Karpas-422 (cell line): ENCODE measurements around the gene TECR. TPM values are rescaled to one million over a fixed set of nuclear protein-coding genes. Genes with fewer than 3 reads are reported as not detected.
A peak's percentile ranks its signal among the peaks of the same experiment; 100 is the strongest.
"Not testable (repeated sequence)": the region's sequence is repeated elsewhere in the genome, so short reads cannot be mapped to it uniquely, and the experiment has no call there.

Source experiments
- DNase-seq: peaks from one replicate; pipeline ENCODE4 v3.0.0-alpha.2; 2015
- H2AFZ ChIP-seq: fragments of 200-600 bp; sonication (generic); 2 replicates; pipeline ENCODE4 v1.6.1; 2014; ENCODE audit warnings: antibody characterized with exemption, low read length, mixed read lengths
- H3K27ac ChIP-seq: fragments of 200-600 bp; sonication (generic); 2 replicates; pipeline ENCODE4 v1.5.1; 2014; ENCODE audit warnings: mild to moderate bottlenecking, low read length, moderate library complexity
- H3K27me3 ChIP-seq: fragments of 200-600 bp; sonication (generic); 2 replicates; pipeline ENCODE4 v1.6.1; 2014; ENCODE audit warnings: low read length, mixed read lengths
- H3K36me3 ChIP-seq: fragments of 200-600 bp; sonication (generic); 2 replicates; pipeline ENCODE4 v1.6.1; 2014; ENCODE audit warnings: low read length, mixed read lengths; ENCODE audit not compliant: insufficient read depth
- H3K4me1 ChIP-seq: fragments of 200-600 bp; sonication (generic); 2 replicates; pipeline ENCODE4 v1.6.1; 2014; ENCODE audit warnings: mild to moderate bottlenecking, low read length, mixed read lengths
- H3K4me2 ChIP-seq: fragments of 200-600 bp; sonication (generic); 2 replicates; pipeline ENCODE4 v1.6.1; 2014; ENCODE audit warnings: low read length, low read depth, mild to moderate bottlenecking; ENCODE audit not compliant: poor library complexity, severe bottlenecking
- H3K4me3 ChIP-seq: fragments of 200-600 bp; sonication (generic); 2 replicates; pipeline ENCODE4 v1.5.1; 2014; ENCODE audit warnings: mild to moderate bottlenecking, antibody characterized with exemption, low read length, mixed read lengths
- H3K79me2 ChIP-seq: fragments of 200-600 bp; sonication (generic); 2 replicates; pipeline ENCODE4 v1.6.1; 2014; ENCODE audit warnings: mild to moderate bottlenecking, low read length, mixed read lengths
- H3K9ac ChIP-seq: fragments of 200-600 bp; sonication (generic); 2 replicates; pipeline ENCODE4 v1.6.0; 2014; ENCODE audit warnings: low read length
- H3K9me2 ChIP-seq: fragments of 200-600 bp; sonication (generic), shearing (Covaris generic); replicated peaks from 2 replicates; pipeline ENCODE4 v1.6.0; 2014; ENCODE audit warnings: mild to moderate bottlenecking, low read length, moderate library complexity; ENCODE audit not compliant: insufficient read depth
- H3K9me3 ChIP-seq: fragments of 300-700, 200-600 bp; sonication (generic); 2 replicates; pipeline ENCODE4 v1.6.1; 2014; ENCODE audit warnings: low read length, mixed read lengths
- H4K20me1 ChIP-seq: fragments of 200-600 bp; sonication (generic); 2 replicates; pipeline ENCODE4 v1.6.1; 2014; ENCODE audit warnings: mild to moderate bottlenecking, antibody characterized with exemption, low read length, low read depth; ENCODE audit not compliant: insufficient read depth
- total RNA-seq: library from RNA; depleted of rRNA; stranded (reverse); fragments of >200 nt; shearing (Covaris generic); gene quantifications from 2 replicates; pipeline ENCODE4 v1.2.3, GENCODE V29; 2014; ENCODE audit warnings: low replicate concordance

Gene TECR
- total RNA-seq, 1 experiment from 2014 or later, result 81.4 TPM

DNA sequence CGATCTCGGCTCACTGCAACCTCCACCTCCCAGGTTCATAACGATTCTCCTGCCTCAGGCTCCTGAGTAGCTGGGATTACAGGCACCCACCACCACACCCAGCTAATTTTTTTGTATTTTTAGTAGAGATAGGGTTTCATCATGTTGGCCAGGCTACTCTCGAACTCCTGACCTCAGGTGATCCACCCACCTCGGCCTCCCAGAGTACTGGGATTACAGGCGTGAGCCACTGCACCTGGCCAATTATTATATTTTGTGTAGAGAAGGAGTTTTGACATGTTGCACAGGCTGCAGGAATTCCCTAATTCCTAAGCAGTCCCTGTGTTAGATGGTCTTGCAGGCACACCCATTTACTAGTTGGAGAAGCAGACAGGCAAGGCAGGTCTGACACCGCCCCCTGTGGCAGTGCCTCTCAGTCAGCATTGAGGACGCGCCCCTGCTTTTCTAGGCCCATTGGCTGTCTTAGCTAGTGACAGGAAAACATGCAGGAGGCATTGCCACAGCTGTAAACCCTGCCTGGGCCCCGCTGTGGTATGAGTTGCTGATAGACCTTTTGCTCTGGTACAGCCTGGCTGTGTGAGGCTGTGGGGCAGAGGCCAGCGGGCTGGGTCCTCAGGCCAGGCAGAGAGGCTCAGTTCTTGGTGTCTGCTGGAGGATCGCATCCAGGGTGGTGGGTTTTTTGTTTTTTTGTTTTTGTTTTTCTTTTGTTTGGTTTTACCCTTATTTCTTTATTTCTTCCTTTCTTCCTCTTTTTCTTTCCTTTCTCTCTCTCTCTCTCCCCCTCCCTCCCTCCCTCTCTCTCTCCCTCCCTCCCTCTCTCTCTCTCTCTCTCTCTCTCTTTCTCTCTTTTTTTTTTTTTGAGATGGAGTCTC, 22.0 kb downstream of the TECR start:
- not testable (repeated sequence) for H3K36me3 ChIP-seq, H3K9me2 ChIP-seq, H2AFZ ChIP-seq, H3K27ac ChIP-seq, H3K9ac ChIP-seq, H3K4me3 ChIP-seq, H3K9me3 ChIP-seq, H3K27me3 ChIP-seq, H3K4me2 ChIP-seq, H4K20me1 ChIP-seq, H3K4me1 ChIP-seq
- H3K79me2 ChIP-seq, result peaks cover 31% of the 10 kb centered on the region
- peak; percentile 78 for DNase-seq

DNA sequence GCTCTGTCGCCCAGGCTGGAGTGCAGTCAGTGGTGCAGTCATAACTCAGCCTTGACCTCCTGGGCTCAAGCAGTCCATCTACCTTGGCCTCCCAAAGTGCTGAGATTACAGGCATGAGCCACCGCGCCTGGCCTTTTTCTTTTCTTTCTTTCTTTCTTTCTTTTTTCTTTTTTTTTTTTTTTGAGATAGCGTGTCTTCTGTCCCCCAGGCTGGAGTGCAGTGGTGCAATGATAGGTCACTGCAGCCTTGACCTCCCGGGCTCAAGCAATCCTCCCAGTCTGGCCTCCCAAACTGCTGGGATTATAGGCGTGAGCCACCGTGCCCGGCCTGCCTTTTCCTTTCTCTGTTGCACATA, 22.6 kb downstream of the TECR start:
- H3K4me2 ChIP-seq, H3K4me3 ChIP-seq, DNase-seq, H3K36me3 ChIP-seq, H2AFZ ChIP-seq, H3K4me1 ChIP-seq, H3K27me3 ChIP-seq, H3K9ac ChIP-seq, H3K9me2 ChIP-seq, H3K9me3 ChIP-seq, H3K27ac ChIP-seq, H4K20me1 ChIP-seq: not testable (repeated sequence)
- H3K79me2 ChIP-seq, result peaks cover 28% of the 10 kb centered on the region

DNA sequence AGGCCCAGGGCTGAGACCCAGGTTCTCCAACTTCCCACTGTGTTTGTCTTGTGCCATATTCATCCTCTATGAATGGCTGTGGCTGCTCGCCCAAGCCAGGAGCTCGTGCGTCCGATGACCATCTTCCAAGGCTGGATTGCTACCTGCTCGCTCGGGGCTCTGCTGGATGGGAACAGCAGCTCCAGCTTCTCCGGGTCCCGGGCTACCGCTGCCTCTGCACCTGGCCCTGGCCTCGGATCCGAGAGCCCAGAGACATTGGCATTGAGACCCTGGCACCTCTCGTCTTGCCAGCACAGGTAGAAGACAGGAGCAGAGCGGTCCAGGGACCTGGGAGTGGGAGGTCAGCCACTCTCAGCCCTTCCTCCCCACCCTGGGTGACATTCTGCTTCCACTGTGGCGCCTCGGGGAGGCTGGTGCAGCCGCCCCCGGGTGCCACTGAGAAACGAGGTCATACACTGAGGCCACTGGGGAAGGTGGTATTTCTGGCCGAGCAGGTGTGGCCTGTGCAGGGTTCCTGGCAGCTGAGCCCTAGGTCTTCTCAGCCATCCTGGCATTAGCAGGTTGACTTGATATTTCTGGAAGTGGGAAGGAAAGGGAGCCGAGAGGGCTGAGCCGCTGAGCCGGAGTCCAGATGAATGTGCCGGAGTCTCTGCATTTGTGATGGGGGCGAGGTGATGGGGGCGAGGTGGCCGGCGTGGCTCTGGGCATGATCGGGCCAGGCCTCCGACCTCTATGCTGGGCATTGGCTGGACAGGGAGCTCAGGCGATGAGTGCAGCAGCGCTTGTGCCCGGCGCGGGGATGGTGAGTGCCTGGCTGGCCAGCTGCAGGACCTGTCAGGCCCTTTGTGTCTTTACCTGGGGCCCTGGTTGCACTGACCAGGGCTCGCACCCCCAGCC, 23.9 kb downstream of the TECR start:
- Histone ChIP-seq H2AFZ (no peak overlapping the region), H3K4me2 (no peak overlapping the region), H3K79me2 (peaks cover 33% of the 10 kb centered on the region), H3K9me3 (no peaks in the 10 kb centered on the region), H3K9me2 (no peaks in the 10 kb centered on the region), H3K9ac (no peak overlapping the region), H3K27me3 (no peaks in the 10 kb centered on the region), H3K4me1 (peaks cover 14% of the 10 kb centered on the region), H3K4me3 (no peak overlapping the region), H3K27ac (no peak overlapping the region), H4K20me1 (no peaks in the 10 kb centered on the region), H3K36me3 (no peaks in the 10 kb centered on the region; the same call in 1 of the 2 replicates)
- no peak for DNase-seq

DNA sequence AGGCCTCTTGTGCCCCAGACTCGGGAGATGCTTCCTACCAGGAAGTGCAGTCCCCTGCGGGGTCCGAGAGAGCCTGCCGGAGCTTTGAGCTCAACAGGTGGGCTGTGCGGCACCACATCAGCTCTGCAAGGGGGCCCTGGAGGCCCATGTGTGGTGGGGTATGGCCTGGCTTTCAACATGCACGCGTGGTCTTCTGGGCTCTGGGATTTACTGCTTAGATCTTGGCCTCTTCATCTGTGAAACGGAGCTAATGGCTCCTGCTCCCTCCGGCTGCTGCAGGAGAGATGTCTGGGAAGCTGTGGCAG, 24.5 kb downstream of the TECR start:
- DNase-seq, result no peak
- no peak overlapping the region for H3K9ac ChIP-seq
- no peaks in the 10 kb centered on the region; the same call in 1 of the 2 replicates for H3K36me3 ChIP-seq
- H3K79me2 ChIP-seq, result peaks cover 34% of the 10 kb centered on the region
- no peak overlapping the region for H3K4me3 ChIP-seq
- no peaks in the 10 kb centered on the region for H3K9me3 ChIP-seq
- no peak overlapping the region for H3K4me2 ChIP-seq
- 0 out of 2 replicates have a peak, but pooled peaks cover 2% of the 10 kb centered on the region for H4K20me1 ChIP-seq
- H3K4me1 ChIP-seq, result peaks cover 20% of the 10 kb centered on the region
- H3K27ac ChIP-seq, result no peak overlapping the region
- H2AFZ ChIP-seq, result no peak overlapping the region
- no peaks in the 10 kb centered on the region for H3K27me3 ChIP-seq
- H3K9me2 ChIP-seq, result no peaks in the 10 kb centered on the region

DNA sequence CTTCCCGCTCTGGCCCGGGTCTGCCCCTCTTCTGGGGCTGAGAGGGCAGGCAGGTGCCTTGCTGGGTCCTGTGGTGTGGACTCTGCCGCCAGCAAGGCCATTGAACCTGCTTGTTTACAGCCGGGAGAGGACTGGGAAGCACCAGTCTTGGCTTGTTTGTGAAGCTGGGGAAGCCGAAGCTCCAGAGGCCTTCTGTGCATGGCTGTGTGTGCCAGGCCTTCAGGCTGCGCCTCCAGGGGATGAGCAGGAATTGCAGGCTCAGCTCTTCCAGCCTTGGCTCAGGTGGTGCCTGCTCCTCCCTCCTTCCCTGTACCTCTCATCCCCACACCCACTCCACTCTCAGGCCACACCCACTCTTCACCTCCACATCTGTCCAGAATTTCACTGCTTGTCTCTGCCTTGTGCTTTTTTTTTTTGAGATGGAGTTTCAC, 25.0 kb downstream of the TECR start:
- Histone ChIP-seq H3K9me3 (no peaks in the 10 kb centered on the region), H3K36me3 (no peaks in the 10 kb centered on the region), H2AFZ (no peak overlapping the region), H3K4me2 (no peak overlapping the region), H4K20me1 (0 out of 2 replicates have a peak, but pooled peaks cover 2% of the 10 kb centered on the region), H3K9ac (no peak overlapping the region), H3K9me2 (no peaks in the 10 kb centered on the region), H3K4me3 (no peak overlapping the region), H3K27ac (no peak overlapping the region), H3K79me2 (peaks cover 39% of the 10 kb centered on the region), H3K4me1 (peaks cover 25% of the 10 kb centered on the region), H3K27me3 (no peaks in the 10 kb centered on the region)
- DNase-seq, result no peak

DNA sequence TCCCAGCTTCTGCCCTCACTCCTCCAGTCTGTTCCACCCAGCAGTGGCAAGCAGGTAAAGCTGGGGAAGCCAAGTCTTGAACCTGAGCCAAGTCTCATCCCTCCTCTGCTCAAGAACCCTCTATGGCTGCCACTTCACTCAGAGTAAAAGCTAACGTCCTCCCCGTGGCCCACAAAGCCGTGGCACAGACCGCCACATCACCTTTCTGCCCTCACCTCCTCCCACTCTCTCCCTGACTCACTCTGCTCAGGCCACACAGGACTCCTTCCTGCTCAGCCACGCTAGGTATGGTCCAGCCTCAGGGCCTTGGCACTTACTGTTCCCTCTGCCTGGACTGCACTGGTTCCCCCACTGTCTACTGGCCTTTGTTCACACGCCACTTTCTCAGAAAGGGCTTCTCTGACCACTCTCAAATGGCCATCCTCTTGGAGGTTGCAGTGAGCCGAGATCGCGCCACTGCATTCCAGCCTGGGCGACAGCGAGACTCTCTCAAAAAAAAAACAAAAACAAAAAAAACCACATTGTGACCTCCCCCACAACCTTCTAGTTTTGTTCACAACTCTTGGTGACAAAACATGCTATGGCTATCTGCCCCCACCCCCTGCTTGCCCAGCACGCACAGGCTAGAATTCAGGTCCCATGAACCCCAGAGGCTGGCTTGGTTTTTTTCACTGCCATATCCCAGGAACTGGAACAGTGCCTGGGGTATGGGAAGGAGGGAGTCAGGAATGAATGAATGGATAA, 26.7 kb downstream of the TECR start:
- H3K9ac ChIP-seq, result peak overlapping the region; percentile 60; the same call in 1 of the 2 replicates
- H3K4me3 ChIP-seq, result no peak overlapping the region
- no peak overlapping the region for H3K27ac ChIP-seq

DNA sequence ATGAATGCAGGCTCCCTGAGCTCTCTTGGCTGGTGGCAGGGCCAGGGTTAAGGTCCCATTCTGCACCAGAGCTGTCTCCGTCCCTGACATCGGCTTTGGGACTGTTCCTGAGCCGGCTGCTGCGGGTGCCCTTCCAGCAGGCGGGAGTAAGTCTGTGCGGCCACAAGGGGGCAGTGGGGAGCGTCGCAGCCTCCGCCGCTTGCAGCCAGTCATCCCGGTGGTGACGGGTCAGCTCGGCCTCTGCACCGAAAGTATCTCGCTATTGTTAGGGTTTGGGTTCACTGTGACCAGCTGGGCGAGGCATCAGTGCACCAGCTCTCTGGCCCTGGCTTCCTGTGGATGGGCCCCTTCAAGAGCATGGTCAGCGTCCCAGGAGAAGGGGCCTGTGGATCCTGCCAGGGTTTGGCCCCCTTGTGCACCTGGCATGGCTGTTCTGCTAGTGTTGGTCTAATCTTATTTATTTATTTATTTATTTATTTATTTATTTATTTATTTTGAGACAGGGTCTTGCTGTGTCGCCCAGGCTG, 27.3 kb downstream of the TECR start:
- H3K27me3 ChIP-seq, result no peaks in the 10 kb centered on the region
- no peaks in the 10 kb centered on the region for H3K36me3 ChIP-seq
- peaks cover 54% of the 10 kb centered on the region for H3K79me2 ChIP-seq
- H3K4me1 ChIP-seq, result peaks cover 37% of the 10 kb centered on the region
- H3K4me2 ChIP-seq, result peak overlapping the region; percentile 42
- peak; percentile 92 for DNase-seq
- peak overlapping the region; percentile 60 for H3K9ac ChIP-seq
- no peaks in the 10 kb centered on the region for H3K9me3 ChIP-seq
- H3K27ac ChIP-seq, result no peak overlapping the region
- H4K20me1 ChIP-seq, result 0 out of 2 replicates have a peak, but pooled peaks cover 2% of the 10 kb centered on the region
- no peak overlapping the region for H2AFZ ChIP-seq
- H3K4me3 ChIP-seq, result no peak overlapping the region
- no peaks in the 10 kb centered on the region for H3K9me2 ChIP-seq

More for the DNA sequence above, 26.7 kb downstream of the TECR start:
- no peak overlapping the region for H2AFZ ChIP-seq
- no peaks in the 10 kb centered on the region for H3K27me3 ChIP-seq
- H3K9me2 ChIP-seq, result no peaks in the 10 kb centered on the region
- H4K20me1 ChIP-seq, result 0 out of 2 replicates have a peak, but pooled peaks cover 2% of the 10 kb centered on the region
- DNase-seq, result no peak
- no peaks in the 10 kb centered on the region for H3K9me3 ChIP-seq
- H3K79me2 ChIP-seq, result peaks cover 50% of the 10 kb centered on the region
- H3K4me2 ChIP-seq, result peak overlapping the region; percentile 42
- peaks cover 41% of the 10 kb centered on the region for H3K4me1 ChIP-seq
- H3K36me3 ChIP-seq, result no peaks in the 10 kb centered on the region
